ENCODE measurements around the gene SAP30BP. TPM values are rescaled to one million over a fixed set of nuclear protein-coding genes. Genes with fewer than 3 reads are reported as not detected.
A peak's percentile ranks its signal among the peaks of the same experiment; 100 is the strongest.

The SAP30BP gene
- total and polyA plus RNA-seq, 8 donors, result 22.4 to 106 (median 37.7) TPM

DNA sequence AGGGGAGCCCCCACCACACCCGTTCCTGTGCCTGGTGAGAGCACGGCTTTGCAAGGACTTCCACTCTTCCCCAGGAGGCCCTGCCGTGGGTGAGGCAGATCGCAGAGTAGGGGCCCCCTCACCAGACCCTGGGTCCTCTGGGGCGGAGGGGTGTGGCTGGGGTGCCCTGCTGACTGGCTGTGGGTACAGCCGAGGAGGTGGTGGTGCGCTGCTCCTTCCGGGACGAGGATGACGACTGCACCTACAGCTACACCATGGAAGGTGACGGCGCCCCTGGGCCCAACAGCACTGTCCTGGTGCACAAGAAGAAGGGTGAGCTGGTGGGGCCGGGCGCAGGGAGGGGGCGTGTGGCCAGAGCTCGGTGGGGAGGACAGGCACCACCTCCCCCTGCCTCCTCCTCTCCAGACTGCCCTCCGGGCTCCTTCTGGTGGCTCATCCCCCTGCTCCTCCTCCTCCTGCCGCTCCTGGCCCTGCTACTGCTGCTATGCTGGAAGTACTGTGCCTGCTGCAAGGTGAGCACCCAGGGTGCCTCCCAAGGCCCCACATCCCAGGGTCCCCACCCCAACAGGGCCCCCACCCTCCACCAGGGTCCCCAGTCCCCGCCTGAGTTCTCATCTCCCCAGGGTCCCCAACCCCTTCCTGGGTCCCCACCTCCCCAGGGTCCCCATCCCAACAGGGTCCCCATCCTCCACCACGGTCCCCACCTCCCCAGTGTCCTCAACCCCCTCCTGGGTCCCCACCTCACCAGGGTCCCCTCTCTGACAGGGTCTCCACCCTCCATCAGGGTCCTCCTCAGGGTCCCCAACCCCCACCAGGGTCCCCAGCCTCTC lies 70.2 kb downstream of the SAP30BP start:
- Histone ChIP-seq H3K9me3 (no peaks in the 10 kb centered on the region), H3K27me3 (no peaks in the 10 kb centered on the region), H3K36me3 (no peaks in the 10 kb centered on the region), H3K4me3 (no peak overlapping the region), H3K27ac (no peak overlapping the region), H3K4me1 (no peaks in the 10 kb centered on the region)
- FAIRE-seq, result no peak
- TF ChIP-seq, protein P1, sequence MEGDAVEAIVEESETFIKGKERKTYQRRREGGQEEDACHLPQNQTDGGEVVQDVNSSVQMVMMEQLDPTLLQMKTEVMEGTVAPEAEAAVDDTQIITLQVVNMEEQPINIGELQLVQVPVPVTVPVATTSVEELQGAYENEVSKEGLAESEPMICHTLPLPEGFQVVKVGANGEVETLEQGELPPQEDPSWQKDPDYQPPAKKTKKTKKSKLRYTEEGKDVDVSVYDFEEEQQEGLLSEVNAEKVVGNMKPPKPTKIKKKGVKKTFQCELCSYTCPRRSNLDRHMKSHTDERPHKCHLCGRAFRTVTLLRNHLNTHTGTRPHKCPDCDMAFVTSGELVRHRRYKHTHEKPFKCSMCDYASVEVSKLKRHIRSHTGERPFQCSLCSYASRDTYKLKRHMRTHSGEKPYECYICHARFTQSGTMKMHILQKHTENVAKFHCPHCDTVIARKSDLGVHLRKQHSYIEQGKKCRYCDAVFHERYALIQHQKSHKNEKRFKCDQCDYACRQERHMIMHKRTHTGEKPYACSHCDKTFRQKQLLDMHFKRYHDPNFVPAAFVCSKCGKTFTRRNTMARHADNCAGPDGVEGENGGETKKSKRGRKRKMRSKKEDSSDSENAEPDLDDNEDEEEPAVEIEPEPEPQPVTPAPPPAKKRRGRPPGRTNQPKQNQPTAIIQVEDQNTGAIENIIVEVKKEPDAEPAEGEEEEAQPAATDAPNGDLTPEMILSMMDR (IDR thresholded peaks at IDR 0.05), result no peak
- 86 to 89% methylated on average over 14 to 20 of the region's 20 CpGs for WGBS, 2 donors
- peak in 2 of 6 donors; percentile 30 to 58 for DNase-seq
- intact Hi-C loops (cut with DNase I), result no loop called here
- no peak for ATAC-seq

DNA sequence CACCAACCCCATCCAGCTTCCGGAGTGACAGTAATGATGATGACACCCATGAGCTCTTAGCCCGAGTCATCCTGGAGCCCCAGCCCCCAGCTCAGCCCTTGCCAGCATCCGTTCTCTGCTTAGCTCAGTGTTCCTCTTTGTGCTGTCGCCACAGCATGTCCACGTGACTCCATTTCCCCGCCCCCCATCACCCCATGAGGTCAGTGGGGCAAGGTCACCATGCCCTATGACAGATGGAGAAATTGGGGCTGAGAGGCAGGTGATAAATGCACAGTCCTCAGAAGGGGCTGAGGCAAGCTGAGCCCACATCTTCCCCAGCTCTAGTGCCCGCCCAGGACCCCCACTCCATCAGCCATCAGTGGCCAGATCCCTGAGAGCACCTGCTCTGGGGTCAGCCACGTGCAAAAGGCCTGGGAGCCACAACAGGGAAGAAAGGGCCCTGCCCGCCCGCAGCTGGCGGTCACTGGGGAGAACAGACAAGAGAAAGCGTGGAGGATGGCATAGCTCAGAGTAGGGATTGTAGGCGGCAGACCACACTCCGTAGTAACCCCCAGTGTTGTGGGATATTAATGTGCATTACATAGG lies 71.2 kb downstream of the SAP30BP start:
- Histone ChIP-seq H3K27me3 (no peaks in the 10 kb centered on the region), H3K4me1 (no peaks in the 10 kb centered on the region), H3K9me3 (no peaks in the 10 kb centered on the region), H3K27ac (no peak overlapping the region), H3K4me3 (no peak overlapping the region), H3K36me3 (no peaks in the 10 kb centered on the region)
- FAIRE-seq, result no peak
- peak in 2 of 4 donors; percentile 46 to 57 for ATAC-seq
- 73 to 91% methylated on average over 14 of the region's 14 CpGs for WGBS, 2 donors
- TF ChIP-seq, protein P1 (IDR thresholded peaks at IDR 0.05), result no peak
- DNase-seq, result no peak
- intact Hi-C loops (cut with DNase I), result no loop called here

DNA sequence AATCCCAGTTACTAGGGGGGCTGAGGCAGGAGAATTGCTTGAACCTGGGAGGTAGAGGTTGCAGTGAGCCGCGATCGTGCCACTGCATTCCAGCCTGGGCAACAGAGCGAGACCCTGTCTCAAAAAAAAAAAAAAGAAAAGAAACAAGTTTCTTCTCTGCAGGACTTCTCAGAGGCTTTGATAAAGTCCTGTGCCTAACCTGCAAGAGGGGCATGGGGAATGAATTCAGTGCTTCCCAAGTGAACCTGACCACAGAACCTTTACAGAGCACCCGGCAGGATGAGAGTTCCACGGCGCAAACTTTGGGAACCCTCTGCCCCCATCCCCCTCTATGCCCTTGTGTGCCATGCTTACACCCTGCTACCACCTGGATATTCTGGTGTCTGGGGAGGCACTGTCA lies 72.0 kb downstream of the SAP30BP start:
- no peak overlapping the region for H3K4me3 ChIP-seq
- intact Hi-C loops (cut with DNase I), result no loop called here
- H3K4me1 ChIP-seq, result no peaks in the 10 kb centered on the region
- no peaks in the 10 kb centered on the region for H3K36me3 ChIP-seq
- no peaks in the 10 kb centered on the region for H3K27me3 ChIP-seq
- TF ChIP-seq, protein P1 (IDR thresholded peaks at IDR 0.05), result no peak
- ATAC-seq, result no peak
- DNase-seq, result no peak
- no peak for FAIRE-seq
- H3K9me3 ChIP-seq, result no peaks in the 10 kb centered on the region
- H3K27ac ChIP-seq, result no peak overlapping the region
- WGBS, 2 donors, result 93 to 96% methylated on average over 7 of the region's 7 CpGs

DNA sequence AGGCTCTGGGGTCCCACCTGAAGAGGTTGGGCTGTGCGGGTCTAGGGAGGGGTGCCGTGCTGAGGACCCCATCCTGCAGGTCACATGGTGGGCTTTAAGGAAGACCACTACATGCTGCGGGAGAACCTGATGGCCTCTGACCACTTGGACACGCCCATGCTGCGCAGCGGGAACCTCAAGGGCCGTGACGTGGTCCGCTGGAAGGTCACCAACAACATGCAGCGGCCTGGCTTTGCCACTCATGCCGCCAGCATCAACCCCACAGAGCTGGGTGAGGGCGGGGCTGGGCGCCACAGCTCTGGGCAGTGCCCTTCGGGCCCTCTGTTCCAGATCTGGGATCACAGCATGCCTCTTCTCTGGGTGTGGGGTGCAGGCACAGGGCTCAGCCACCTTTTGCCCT lies 72.7 kb downstream of the SAP30BP start:
- TF ChIP-seq, protein P1 (IDR thresholded peaks at IDR 0.05), result no peak
- Histone ChIP-seq H3K27ac (no peak overlapping the region), H3K27me3 (no peaks in the 10 kb centered on the region), H3K4me1 (no peaks in the 10 kb centered on the region), H3K4me3 (no peak overlapping the region), H3K9me3 (no peaks in the 10 kb centered on the region), H3K36me3 (no peaks in the 10 kb centered on the region)
- no peak for DNase-seq
- no peak for ATAC-seq
- intact Hi-C loops (cut with DNase I), result loop anchor here in 1 of 3 donors (10.0 kb wide), 1 partner anchor 65 kb away; no protein-coding TSS in a partner anchor
- FAIRE-seq, result no peak
- 88 to 93% methylated on average over 14 of the region's 14 CpGs for WGBS, 2 donors

DNA sequence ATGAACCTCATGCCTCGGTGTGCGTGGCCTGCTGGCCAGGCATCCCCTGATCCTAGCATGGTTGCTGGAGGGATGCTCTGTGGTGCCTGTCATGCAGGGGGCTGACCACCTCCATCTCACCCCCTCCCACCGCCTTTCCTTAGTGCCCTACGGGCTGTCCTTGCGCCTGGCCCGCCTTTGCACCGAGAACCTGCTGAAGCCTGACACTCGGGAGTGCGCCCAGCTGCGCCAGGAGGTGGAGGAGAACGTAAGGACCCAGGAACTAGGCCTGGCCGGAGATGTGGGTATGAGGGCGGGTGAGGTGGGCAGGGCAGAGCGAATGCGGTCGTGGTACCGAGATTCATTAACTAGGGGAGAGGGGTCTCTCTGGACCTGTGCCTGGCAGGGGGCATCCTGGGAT lies 73.1 kb downstream of the SAP30BP start:
- no peaks in the 10 kb centered on the region for H3K4me1 ChIP-seq
- H3K9me3 ChIP-seq, result no peaks in the 10 kb centered on the region
- no peak overlapping the region for H3K27ac ChIP-seq
- 88 to 90% methylated on average over 17 of the region's 17 CpGs for WGBS, 2 donors
- ATAC-seq (no peak), DNase-seq (peak in 1 of 6 donors; percentile 57), FAIRE-seq (no peak)
- TF ChIP-seq, protein P1 (IDR thresholded peaks at IDR 0.05), result no peak
- H3K4me3 ChIP-seq, result no peak overlapping the region
- H3K27me3 ChIP-seq, result no peaks in the 10 kb centered on the region
- intact Hi-C loops (cut with DNase I), result loop anchor here in 1 of 3 donors (10.0 kb wide), 1 partner anchor 65 kb away; no protein-coding TSS in a partner anchor
- no peaks in the 10 kb centered on the region for H3K36me3 ChIP-seq
